Activated T-helper 9 cell treated with anti-CD3 and anti-CD28 coated beads, Interleukin-2, amount 50 U/mL, for 16 hours (primary cell): ENCODE results near the gene RASAL2.
"Not testable (repeated sequence)": the region's sequence is repeated elsewhere in the genome, so short reads cannot be mapped to it uniquely, and the experiment has no call there.

ENCODE experiments used
- DNase-seq: peaks from one replicate; pipeline ENCODE4 v3.0.0-alpha.2; 2020; ENCODE audit warnings: low read depth

Gene RASAL2

GRCh38 chr1:178493301-178493741, 399.4 kb downstream of the RASAL2 start:
- no peak for DNase-seq

GRCh38 chr1:178494569-178494971, 400.7 kb downstream of the RASAL2 start:
- DNase-seq, result no peak

- DNase-seq, result no peak
Measured at GRCh38 chr1:178495158-178495557, 401.3 kb downstream of the RASAL2 start.

- no peak for DNase-seq
Measured at GRCh38 chr1:178495741-178496409, 402.0 kb downstream of the RASAL2 start.

- DNase-seq, result no peak
Measured at GRCh38 chr1:178496410-178497135, 402.7 kb downstream of the RASAL2 start, which contains the start of gene CLEC20A. TSS of gene CLEC20A (minus strand) at chr1:178496964. CDS start at chr1:178496939, 25 bp downstream.

- DNase-seq, result no peak
Measured at GRCh38 chr1:178497903-178498478, 404.1 kb downstream of the RASAL2 start.

- no peak for DNase-seq
Measured at GRCh38 chr1:178498896-178499675, 405.2 kb downstream of the RASAL2 start.

- no peak for DNase-seq
Measured at GRCh38 chr1:178500091-178500770, 406.3 kb downstream of the RASAL2 start.

- no peak for DNase-seq
Measured at GRCh38 chr1:178500936-178501554, 407.1 kb downstream of the RASAL2 start.

- no peak for DNase-seq
Measured at GRCh38 chr1:178501705-178502329, 407.9 kb downstream of the RASAL2 start.

- no peak for DNase-seq
Measured at GRCh38 chr1:178502330-178502714, 408.4 kb downstream of the RASAL2 start.

GRCh38 chr1:178502856-178503255, 409.0 kb downstream of the RASAL2 start:
- no peak for DNase-seq

- DNase-seq, result not testable (repeated sequence)
Measured at GRCh38 chr1:178503316-178503715, 409.4 kb downstream of the RASAL2 start.

GRCh38 chr1:178503849-178504248, 409.9 kb downstream of the RASAL2 start:
- DNase-seq, result no peak

- no peak for DNase-seq
Measured at GRCh38 chr1:178504286-178504685, 410.4 kb downstream of the RASAL2 start.

- no peak for DNase-seq
Measured at GRCh38 chr1:178506177-178506576, 412.3 kb downstream of the RASAL2 start.

GRCh38 chr1:178506669-178507068, 412.8 kb downstream of the RASAL2 start:
- no peak for DNase-seq

GRCh38 chr1:178509414-178510007, 415.6 kb downstream of the RASAL2 start:
- DNase-seq, result no peak

- no peak for DNase-seq
Measured at GRCh38 chr1:178510155-178510554, 416.3 kb downstream of the RASAL2 start.

GRCh38 chr1:178512566-178513277, 418.8 kb downstream of the RASAL2 start, which contains the start of gene TEX35:
TSS of gene TEX35 (plus strand) at chr1:178513109. CDS start at chr1:178513189, 80 bp downstream.
- no peak for DNase-seq
